Renal pelvis (tissue), 4 donors: ENCODE results near the gene COG5. TPM values are rescaled to one million over a fixed set of nuclear protein-coding genes. Genes with fewer than 3 reads are reported as not detected.

Source experiments
- DNase-seq: peaks from one replicate; pipeline ENCODE4 v3.0.0-alpha.2; 2013
- polyA plus RNA-seq, 3 donors: library from polyadenylated mRNA; unstranded; fragments of 120-200 nt; gene quantifications; one replicate each; pipeline ENCODE4 v1.2.1, GENCODE V29; 2013; ENCODE audit not compliant: insufficient read length in 3 of 3

Gene COG5
- polyA plus RNA-seq, 3 donors, result 29.9 to 31.4 (median 30.8) TPM

GRCh38 chr7:107344286-107344685 is 219.4 kb downstream of the COG5 start:
- no peak for DNase-seq

- DNase-seq, result no peak
Observed at GRCh38 chr7:107338080-107338479, 225.6 kb downstream of the COG5 start.

- no peak for DNase-seq
Observed at GRCh38 chr7:107332488-107333269, 231.0 kb downstream of the COG5 start.

- DNase-seq, result no peak
Observed at GRCh38 chr7:107330478-107330877, 233.2 kb downstream of the COG5 start.

- DNase-seq, result no peak
Observed at GRCh38 chr7:107327986-107328569, 235.6 kb downstream of the COG5 start.

- no peak for DNase-seq
Observed at GRCh38 chr7:107326061-107326460, 237.7 kb downstream of the COG5 start.

GRCh38 chr7:107322015-107322414 is 241.7 kb downstream of the COG5 start:
- DNase-seq, result no peak

- DNase-seq, result no peak
Observed at GRCh38 chr7:107321611-107322010, 242.1 kb downstream of the COG5 start.

GRCh38 chr7:107319724-107320228 is 243.9 kb downstream of the COG5 start:
- DNase-seq, result no peak

- no peak for DNase-seq
Observed at GRCh38 chr7:107318523-107319160, 245.1 kb downstream of the COG5 start.

- DNase-seq, result no peak
Observed at GRCh38 chr7:107315716-107316220, 248.0 kb downstream of the COG5 start.

GRCh38 chr7:107313355-107313754 is 250.4 kb downstream of the COG5 start:
- no peak for DNase-seq

- no peak for DNase-seq
Observed at GRCh38 chr7:107312418-107312817, 251.3 kb downstream of the COG5 start.

GRCh38 chr7:107309296-107309695 is 254.4 kb downstream of the COG5 start:
- DNase-seq, result no peak

GRCh38 chr7:107304636-107305035 is 259.1 kb downstream of the COG5 start:
- DNase-seq, result no peak

GRCh38 chr7:107304063-107304462 is 259.7 kb downstream of the COG5 start:
- no peak for DNase-seq

- DNase-seq, result no peak
Observed at GRCh38 chr7:107302250-107302847, 261.4 kb downstream of the COG5 start.

GRCh38 chr7:107294182-107294581 is 269.5 kb downstream of the COG5 start:
- no peak for DNase-seq

- no peak for DNase-seq
Observed at GRCh38 chr7:107292591-107292990, 271.1 kb downstream of the COG5 start.

- no peak for DNase-seq
Observed at GRCh38 chr7:107291434-107291833, 272.3 kb downstream of the COG5 start.

- DNase-seq, result no peak
Observed at GRCh38 chr7:107286751-107287621, 276.7 kb downstream of the COG5 start.
